GM18519 (cell line): ENCODE results near the gene FDXACB1.
"Not testable (repeated sequence)": the region's sequence is repeated elsewhere in the genome, so short reads cannot be mapped to it uniquely, and the experiment has no call there.

Source experiments
- ATAC-seq: cut with Tn5 transposase; IDR thresholded peaks from one replicate; pipeline ENCODE4 v1.9.1; 2021; ENCODE audit warnings: mild to moderate bottlenecking, moderate library complexity; ENCODE audit not compliant: unreplicated experiment, low FRiP score

FDXACB1 gene

DNA sequence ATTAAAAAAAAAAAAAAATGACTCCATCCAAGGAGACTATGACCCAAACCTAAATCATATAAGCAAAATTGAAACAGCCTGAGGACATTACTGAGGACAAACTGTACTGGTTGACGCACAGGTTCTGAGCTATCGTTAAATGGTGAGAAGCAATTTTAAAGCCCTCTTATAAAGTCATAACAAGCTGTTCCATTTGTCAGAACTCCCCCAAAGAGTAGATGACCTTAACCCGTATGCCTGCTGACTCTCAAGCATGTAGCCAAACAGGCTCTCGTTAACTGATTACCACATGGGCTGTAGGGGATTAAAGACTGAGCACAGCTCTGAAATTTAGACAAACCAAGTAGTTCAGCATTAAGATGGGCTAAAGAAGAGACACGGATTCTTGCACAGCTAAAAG is 30.4 kb upstream of the FDXACB1 start:
- ATAC-seq, result no peak

DNA sequence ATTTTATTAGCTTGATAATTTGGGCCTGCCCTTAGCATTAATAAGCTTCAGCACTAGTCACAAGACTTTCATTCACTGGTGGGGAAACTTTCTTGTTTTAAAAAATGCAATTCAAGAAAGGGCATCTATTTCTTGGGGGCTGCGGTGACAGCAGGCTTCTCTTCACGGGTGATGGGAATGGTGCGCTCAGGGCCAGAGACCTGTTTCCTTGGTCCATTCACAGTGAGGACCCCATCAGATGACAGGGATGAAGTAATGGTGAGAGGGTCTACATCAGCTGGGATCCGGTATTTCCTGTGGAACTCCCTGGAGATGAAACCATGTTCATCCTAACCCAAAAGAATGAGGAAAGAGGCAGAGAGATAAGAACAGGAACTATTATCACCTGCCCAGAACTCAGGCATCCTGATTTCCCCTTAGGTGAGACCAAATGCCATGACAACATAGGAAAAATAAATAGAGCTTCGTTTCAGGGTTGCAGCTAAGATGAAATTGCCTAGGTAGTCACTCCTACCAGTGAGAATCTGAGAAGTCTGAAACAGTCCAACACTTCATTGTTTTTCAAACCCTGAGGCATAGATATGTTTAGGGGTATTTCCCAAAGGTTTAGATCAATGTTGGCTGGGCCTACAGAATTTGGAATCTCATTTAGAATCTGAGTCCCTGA is 29.8 kb upstream of the FDXACB1 start:
- ATAC-seq, result no peak

DNA sequence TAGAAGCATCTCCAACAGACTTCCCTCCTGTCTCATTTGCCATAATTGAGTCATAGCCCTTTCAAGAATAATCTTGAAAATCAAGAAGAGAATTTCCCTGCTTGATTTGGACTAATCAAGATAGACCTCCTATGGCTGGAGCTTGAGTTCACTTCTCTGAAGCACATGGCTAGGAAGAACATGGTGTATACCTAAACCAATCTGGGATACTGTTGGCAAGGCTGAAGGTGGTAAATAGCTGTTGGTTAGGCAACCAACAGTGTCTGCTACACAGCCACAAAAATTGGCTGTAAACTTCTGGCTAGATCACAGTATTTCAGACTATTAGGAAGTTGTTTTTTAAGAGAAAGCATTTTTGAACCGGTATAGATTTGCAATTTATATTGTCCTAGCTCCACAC is 27.7 kb upstream of the FDXACB1 start:
- ATAC-seq, result no peak

DNA sequence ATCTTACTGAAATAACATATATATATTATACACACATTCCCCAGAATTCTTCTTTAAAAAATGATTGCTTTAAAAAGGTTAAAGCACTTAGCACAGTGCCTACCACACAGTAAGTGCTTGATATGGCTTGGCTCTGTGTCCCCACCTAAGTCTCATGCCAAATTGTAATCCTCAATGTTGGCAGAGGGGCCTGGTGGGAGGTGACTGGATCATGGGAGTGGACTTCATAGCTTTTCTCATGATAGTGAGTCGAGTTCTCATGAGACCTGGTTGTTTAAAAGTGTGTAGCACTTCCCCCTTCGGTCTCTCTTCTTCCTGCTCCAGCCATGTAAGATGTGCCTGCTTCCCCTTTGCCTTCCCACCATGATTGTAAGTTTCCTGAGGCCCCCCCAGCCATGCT is 26.4 kb upstream of the FDXACB1 start:
- ATAC-seq, result no peak

DNA sequence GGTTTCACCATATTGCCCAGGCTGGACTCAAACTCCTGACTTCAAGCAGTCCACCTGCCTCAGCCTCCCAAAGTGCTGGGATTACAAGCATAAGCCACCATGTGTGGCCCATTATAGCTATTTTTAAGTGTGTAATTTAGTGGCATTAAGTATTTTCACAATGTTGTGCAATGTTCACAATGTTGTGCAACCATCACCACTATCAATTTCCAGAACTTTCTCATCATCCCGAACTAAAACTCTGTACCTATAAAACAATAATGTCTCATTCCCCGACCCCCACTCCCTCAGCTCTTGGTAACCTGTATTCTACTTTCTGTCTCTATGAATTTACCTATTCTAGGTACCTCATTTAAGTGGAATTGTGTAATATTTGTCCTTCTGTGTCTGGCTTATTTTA is 7.9 kb upstream of the FDXACB1 start:
- no peak for ATAC-seq

DNA sequence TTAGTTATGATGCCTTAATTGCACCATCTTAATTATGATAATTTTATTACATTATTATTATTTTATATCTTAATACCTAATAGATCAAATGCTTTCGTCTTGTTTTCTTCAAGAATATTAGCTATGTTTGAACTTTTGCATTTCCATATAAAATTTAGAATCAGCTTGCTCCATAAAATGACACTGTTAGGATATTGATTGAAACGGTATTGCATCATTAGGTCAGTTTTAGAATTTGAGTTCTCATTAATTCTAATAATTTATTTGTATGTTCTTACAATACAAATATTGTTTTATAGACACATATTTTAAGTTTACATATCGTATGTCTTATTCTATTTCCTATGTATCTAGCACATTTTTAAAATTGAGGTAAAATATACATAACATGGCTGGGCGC is 7.1 kb upstream of the FDXACB1 start:
- no peak for ATAC-seq

DNA sequence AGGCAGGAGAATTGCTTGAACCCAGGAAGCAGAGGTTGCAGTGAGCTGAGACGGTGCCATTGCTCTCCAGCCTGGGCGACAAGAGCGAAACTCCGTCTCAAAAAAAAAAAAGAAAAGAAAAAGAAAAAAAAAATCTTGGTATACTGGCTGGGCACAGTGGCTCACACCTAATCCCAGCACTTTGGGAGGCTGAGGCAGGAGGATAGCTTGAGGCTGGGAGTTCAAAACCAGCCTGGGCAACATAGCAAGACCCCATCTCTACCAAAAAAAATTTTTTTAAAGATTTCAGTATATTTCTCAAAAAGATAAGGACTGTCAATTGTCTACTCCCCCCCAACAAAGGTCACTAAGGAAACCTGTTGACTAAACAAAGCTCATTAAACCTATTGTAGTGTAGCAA is 6.1 kb upstream of the FDXACB1 start:
- not testable (repeated sequence) for ATAC-seq

DNA sequence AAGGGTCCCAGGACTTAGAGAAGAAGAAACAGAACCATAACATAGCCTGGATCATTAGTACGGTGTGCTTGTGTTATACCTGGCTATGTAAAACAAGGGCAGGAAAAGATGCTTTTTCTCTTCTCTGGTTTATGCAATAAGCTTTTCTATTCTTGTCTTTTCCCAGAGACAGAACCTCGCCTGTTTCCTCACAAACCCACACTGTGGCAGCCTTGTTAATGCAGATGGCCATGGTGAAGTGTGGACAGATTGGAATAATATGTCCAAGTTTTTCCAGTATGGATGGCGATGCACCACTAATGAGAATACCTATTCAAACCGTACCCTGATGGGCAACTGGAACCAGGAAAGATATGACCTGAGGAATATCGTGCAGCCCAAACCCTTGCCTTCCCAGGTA is 3.2 kb upstream of the FDXACB1 start:
- ATAC-seq, result no peak

DNA sequence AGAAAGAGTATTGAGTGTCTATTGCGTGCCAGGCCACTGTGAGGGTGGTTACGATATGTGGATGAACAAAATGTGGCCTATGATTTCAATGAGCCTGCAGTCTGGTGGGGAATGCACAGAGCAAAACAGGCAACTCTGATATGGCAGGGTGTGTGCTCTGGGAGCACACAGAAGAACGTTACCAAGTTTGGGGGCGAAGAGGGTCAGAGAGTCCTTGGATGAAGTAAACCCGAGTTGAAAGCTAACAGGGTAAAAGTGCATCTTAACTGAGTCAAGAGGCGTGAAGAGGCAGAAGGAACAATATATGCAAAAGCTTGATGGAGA is 634 bp upstream of the FDXACB1 start:
- no peak for ATAC-seq

DNA sequence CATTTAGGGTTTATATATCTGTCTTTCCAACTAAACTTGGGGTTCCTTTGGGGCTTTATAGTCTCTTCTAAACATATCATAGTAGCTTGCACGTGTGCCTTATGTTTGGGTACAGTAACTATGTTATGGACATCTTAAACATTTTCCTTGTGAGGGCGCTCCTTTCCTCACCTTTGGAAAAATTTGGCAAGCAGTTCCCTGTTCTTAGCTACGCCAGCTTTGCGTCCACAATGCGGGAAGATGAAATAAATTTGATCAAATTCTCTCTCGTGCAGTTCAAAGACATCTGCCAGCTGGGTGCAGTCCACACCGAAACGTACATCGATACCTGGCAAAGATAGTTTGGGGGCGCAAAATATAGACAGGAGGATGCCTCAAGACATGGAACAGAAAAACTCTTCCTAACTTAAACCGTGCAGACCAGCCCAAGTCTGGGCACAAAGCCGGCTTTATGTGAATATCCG is 548 bp downstream of the FDXACB1 start:
- no peak for ATAC-seq

DNA sequence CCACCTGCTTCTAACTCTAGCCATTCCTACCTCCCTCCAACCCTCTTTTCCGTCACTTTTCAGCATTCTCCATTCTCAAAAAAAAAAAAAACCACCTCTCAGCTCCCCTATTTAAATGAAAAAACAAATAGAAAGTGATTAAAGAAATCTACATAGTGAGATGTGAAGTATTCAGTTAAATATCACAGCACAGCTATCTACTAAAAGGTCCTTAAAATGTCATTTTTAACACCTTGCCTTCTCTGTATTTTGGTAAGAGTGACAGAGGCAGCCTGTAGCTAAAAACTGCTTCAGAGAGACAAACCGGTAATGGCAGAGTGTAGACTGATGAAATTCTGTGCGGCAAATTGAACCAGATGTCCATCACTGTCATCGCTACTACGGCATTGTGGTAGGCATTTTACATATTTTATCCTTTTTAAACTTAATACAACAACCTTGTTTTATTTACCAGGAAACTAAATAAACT is 7.2 kb downstream of the FDXACB1 start:
- ATAC-seq, result no peak

DNA sequence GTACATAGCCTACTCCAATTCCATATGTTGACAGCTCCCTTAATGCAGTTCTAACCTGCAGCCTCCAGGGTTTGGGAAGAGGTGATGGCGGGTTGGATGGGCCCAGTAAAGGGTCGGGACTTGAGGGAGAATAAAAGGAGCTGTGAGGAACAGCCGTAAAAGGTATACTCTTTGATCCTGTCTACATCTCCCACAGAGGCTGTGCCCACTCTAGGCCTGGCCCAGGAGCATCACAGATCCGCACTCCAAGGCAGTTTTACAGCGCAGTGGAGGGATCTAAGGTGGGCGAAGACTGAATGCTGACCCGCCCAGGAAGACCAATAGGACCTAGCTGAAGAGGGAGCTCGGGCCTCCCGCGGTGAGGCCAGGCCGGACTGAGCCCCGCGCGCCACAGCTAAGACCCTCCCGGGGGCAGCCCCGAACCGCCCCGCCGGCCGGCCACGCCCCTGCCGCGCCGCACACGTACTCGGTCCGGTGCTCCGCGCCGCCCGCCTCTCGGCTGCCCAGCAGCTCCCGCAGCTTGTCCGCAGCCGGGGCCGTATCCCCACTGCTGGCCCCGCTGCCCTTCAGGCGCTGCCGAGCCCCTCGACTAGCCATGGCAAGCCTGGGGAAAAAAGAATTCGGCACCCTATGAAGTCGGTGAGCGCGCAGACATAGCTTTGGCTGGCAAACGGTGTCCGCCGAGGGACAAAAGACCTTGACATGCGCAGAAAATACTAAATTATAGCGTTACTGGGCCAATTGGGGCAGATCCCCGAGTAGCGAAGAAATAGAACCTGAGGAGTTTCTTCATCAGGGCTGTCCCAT is 7.9 kb downstream of the FDXACB1 start, which contains the start of gene ALG9:
ALG9 (minus strand) TSS at position 696 of the 807 bp plus-strand sequence; CDS start at position 597, 99 bp downstream.
- ATAC-seq, result peak; percentile 60

DNA sequence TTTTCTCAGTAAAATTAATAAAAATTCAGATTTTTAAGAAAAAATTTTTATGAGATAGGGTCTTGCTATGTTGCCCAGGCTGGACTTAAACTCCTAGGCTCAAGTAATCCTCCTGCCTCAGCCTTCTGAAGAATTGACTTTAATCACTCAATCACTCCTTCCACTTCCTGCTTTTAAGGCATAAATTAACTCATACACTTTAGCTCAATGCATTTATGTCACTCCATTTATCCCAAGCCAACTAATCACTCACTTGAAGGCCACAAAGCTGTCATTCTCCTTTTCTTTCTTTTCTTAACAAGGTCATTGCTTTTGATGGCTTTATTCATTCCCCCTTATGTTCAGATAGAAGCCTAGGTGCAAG is 8.5 kb downstream of the FDXACB1 start:
- ATAC-seq, result peak; percentile 5

DNA sequence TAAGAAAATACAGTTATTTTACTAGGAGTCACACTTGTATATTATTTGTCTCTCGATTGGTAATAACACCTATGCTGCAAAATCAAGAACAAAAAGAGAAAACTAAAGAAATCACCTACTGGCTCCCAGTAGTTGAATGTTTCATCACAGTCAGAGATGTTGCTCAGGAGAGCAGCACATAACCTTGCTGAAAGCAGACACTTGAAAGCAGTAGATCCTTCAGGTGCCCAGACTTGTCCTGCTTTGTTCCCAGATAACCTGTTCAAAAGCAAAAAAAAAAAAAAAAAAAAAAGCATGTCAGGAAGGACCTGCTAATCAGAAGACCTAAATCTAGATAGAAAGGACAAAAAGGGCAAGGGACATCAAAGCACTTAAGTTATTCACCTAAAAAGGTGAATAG is 8.9 kb downstream of the FDXACB1 start:
- no peak for ATAC-seq

DNA sequence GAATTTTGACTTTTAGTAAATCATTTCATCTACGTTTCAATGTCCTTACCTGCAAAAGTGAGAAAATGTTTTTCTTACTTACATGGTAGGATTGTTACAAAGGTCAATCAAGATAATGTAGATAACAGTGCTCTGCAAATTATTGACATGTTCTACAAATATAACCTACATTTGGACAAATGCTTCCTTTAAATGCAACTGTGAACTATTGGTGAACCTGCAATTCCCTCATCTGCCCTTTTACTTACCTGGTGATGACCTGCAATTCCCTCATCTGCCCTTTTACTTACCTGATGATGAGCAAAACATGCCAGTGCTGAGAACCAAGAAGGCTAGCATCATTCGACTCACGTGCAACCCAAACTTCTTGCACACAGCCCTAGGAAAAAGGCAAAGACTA is 18.7 kb downstream of the FDXACB1 start:
- no peak for ATAC-seq

DNA sequence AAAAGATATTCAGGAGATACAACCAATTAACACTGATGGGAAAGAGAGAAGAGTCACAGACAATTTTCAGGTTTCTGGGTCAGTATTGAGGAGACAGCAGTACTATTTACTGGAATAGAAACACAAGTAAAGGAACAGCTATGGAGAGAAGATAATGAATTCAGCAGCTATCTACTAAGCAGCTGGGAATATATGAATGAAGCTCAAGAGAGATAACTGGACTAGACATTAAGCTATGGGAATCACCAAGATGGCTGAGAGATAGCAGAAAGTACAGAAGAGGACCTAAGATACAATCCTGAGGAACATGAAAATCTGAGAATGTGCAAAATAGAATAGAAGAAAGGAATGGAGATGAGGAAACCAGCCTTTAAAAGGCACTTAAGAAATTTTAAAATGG is 23.5 kb downstream of the FDXACB1 start:
- no peak for ATAC-seq

DNA sequence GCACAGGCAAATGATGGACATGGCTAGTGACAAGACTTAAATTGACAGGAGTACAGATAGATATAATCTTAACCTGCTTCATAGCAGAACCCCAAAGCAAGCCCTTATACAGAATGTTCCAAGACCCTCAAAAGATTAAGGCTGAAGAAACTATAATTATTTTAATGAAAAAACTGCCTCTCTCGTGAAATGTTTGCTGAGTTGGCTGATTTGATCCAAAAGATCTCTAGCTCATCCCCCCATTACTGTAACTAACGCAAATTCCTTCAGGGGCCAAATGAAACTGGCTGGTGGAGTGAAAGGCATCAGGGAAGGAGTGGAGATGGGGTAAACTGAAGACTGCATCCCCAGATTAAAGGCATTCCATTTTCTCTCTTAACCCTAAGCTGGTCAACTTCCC is 26.9 kb downstream of the FDXACB1 start:
- ATAC-seq, result no peak

DNA sequence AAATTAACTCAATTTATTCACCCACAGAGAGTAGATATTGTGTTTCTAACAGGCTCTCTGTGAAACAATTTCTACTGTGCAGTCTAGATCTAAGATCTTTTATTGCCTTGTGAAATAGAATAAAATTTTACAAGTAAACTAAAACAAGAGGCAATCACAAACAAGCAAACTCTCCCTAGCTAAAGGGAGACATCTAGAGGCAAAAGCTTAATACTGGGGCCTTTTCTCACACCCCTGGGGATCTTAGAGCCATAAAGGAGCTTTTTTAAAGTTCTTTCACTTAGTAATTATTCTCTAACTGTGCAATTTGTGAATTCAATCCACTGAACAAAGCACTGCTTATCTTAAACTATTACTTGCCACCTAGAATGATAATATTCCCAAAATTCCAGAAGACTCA is 27.3 kb downstream of the FDXACB1 start:
- no peak for ATAC-seq

DNA sequence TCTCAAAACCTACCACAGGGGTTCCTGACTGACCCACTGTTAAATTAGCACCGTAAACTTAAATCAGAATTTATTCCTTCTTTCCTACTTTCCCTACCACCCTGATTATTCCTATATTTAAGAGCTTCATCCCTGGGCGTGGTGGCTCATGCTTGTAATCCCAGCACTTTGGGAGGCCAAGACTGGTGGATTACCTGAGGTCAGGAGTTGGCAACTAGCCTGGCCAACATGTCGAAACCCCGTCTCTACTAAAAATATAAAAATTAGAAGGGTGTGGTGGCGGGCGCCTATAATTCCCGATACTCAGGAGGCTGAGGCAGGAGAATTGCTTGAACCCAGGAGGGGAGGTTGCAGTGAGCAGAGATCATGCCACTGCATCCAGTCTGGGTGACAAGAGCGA is 27.9 kb downstream of the FDXACB1 start:
- ATAC-seq, result no peak

DNA sequence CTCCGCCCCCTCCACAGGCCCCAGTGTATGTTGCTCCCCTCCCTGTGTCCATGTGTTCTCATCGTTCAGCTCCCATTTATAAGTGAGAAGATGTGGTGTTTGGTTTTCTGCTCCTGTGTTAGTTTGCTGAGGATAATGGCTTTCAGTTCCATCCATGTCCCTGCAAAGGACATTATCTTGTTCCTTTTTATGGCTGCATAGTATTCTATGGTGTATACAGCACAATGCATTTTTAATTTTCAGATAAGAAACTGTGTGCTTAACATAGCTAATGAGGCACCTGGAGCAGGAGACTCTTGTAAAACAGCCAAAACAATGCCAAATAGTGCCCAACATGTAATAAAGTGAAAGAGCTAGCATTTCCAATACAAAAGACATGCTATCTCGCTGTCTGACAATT is 29.3 kb downstream of the FDXACB1 start:
- no peak for ATAC-seq

DNA sequence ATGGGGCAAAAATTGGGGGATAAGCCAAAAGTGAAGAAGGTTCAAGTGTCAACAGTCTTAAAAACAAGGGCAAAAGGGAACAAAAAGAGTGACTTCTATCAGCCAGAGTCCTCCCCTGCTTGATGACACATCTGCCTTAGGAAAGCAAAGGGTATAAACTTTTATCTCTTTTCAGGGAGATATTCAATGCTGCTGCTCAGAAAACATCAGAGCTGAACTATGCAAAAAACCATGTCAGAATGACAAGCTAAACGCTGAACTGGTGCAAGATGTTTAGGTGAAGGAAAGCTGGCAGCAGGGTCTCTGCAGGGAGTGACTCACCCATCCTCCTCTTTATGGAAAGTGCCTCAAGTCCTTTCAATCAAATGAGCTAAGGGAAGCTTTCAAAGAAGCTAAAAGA is 32.3 kb downstream of the FDXACB1 start:
- ATAC-seq, result no peak

DNA sequence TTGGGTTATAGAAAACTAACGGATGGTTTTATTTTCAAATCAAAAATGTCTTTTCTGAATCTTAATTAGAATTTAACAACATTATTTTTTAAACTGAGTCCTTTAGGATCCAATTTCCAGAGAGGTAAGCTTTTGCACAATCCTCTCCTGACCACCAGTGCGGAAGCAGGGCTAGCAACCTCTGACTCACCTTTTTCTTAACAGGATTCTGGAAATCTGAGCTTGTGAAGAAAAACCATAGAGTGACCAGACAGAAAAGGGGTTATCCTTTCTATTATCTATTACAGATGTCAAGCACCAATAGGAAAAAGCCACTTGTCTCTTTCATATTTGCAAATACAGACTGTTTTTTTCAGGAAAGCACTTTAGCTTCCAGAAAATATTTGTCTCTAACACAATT is 32.9 kb downstream of the FDXACB1 start:
- ATAC-seq, result no peak
